Cardiac fibroblast (primary cell): ENCODE data around the gene ZFAND3.
A peak's percentile ranks its signal among the peaks of the same experiment; 100 is the strongest.

ENCODE experiments used
- DNase-seq, 2 donors: peaks; one replicate each; pipeline versions ENCODE4 v3.0.0 to v3.0.0-alpha.2; 2010; ENCODE audit warnings: low read depth in 2 of 2
- H3K4me3 ChIP-seq, 2 donors: replicated peaks in 1 of 2; 1 replicate in 1 of 2; 2 replicates in 1 of 2; pipeline ENCODE4 v1.5.1; 2011; ENCODE audit warnings: low read depth in 2 of 2, low read length in 2 of 2, mild to moderate bottlenecking in 2 of 2, moderate library complexity in 1 of 2
- CTCF ChIP-seq: IDR thresholded peaks from one replicate; pipeline ENCODE4 v1.5.1; 2011; ENCODE audit warnings: low read depth, mild to moderate bottlenecking, low read length, inconsistent platforms

The ZFAND3 gene

GRCh38 chr6:38155621-38156204, 336.2 kb downstream of the ZFAND3 start:
- TF ChIP-seq CTCF = no peak
- DNase-seq = peak; percentile 33 to 55

GRCh38 chr6:38156818-38157565, 337.5 kb downstream of the ZFAND3 start:
- no peak overlapping the region for H3K4me3 ChIP-seq
- DNase-seq = no peak
- TF ChIP-seq CTCF = no peak

More at GRCh38 chr6:38155621-38156204, 336.2 kb downstream of the ZFAND3 start:
- no peak overlapping the region for H3K4me3 ChIP-seq

GRCh38 chr6:38157905-38158304, 338.4 kb downstream of the ZFAND3 start:
- no peak for TF ChIP-seq CTCF
- no peak overlapping the region for H3K4me3 ChIP-seq
- DNase-seq = no peak

- no peak for DNase-seq
- H3K4me3 ChIP-seq = no peak overlapping the region
- TF ChIP-seq CTCF = no peak
Measured at GRCh38 chr6:38158762-38159350, 339.3 kb downstream of the ZFAND3 start.

GRCh38 chr6:38159596-38159995, 340.1 kb downstream of the ZFAND3 start:
- H3K4me3 ChIP-seq = no peak overlapping the region
- DNase-seq = no peak
- no peak for TF ChIP-seq CTCF

- no peak for TF ChIP-seq CTCF
Measured at GRCh38 chr6:38160831-38161230, 341.3 kb downstream of the ZFAND3 start.

More at GRCh38 chr6:38160831-38161230, 341.3 kb downstream of the ZFAND3 start:
- DNase-seq = no peak
- no peak overlapping the region for H3K4me3 ChIP-seq
